Measurements from ENCODE around the gene PTCD2.

DNA sequence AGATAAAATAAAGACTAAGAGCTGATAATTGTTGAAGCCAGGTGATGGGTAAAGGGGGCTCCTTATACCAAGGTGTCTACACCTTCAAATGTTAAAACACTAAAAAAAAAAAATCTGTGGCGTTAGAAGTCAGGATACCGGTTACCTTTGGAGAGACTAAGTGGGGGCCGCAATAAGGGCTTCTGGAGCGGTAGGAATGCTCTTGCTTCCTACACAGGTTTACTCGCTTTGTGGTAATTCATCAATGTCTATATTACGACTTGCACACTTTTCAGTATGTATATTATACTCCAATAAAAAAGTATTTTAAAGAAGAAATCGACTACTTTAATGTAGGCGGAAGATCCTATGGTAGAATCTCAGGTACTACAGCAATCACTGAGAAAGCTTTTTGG, 12.6 kb upstream of the PTCD2 start:
- TF ChIP-seq MZF1 (tag by site-specific recombination; IDR thresholded peaks at IDR 0.05; ENCODE audit: borderline replicate concordance) (no peak), ZNF23 (tag by site-specific recombination; IDR thresholded peaks at IDR 0.05; ENCODE audit: borderline replicate concordance) (no peak), ZFHX2 (tag by site-specific recombination; conservative IDR thresholded peaks at IDR 0.05) (no peak), ZNF121 (tag by site-specific recombination; IDR thresholded peaks at IDR 0.05) (no peak), ZNF560 (tag by site-specific recombination; IDR thresholded peaks at IDR 0.05; ENCODE audit: borderline replicate concordance) (no peak), ZNF155 (tag by site-specific recombination; IDR thresholded peaks at IDR 0.05) (no peak)
- TF ChIP-seq, protein P1, sequence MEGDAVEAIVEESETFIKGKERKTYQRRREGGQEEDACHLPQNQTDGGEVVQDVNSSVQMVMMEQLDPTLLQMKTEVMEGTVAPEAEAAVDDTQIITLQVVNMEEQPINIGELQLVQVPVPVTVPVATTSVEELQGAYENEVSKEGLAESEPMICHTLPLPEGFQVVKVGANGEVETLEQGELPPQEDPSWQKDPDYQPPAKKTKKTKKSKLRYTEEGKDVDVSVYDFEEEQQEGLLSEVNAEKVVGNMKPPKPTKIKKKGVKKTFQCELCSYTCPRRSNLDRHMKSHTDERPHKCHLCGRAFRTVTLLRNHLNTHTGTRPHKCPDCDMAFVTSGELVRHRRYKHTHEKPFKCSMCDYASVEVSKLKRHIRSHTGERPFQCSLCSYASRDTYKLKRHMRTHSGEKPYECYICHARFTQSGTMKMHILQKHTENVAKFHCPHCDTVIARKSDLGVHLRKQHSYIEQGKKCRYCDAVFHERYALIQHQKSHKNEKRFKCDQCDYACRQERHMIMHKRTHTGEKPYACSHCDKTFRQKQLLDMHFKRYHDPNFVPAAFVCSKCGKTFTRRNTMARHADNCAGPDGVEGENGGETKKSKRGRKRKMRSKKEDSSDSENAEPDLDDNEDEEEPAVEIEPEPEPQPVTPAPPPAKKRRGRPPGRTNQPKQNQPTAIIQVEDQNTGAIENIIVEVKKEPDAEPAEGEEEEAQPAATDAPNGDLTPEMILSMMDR (tag by site-specific recombination; IDR thresholded peaks at IDR 0.05) = no peak

All from HEK293 (cell line).